ENCODE data around the gene KPNA1. TPM values are rescaled to one million over a fixed set of nuclear protein-coding genes. Genes with fewer than 3 reads are reported as not detected.

KPNA1 gene
- polyA plus RNA-seq, 2 of the 4 experiments (the other 2 are of a cell fraction) = 48.1 to 81.8 TPM

- TF ChIP-seq ZNF302 (CRISPR knock-in tag; IDR thresholded peaks at IDR 0.05) (no peak), RFX5 (IDR thresholded peaks at IDR 0.05) (no peak), HOXB5 (CRISPR knock-in tag; IDR thresholded peaks at IDR 0.05) (no peak), ZFP36 (IDR thresholded peaks at IDR 0.05; ENCODE audit: borderline replicate concordance, partially characterized antibody) (no peak), HOXA7 (CRISPR knock-in tag; IDR thresholded peaks at IDR 0.05) (no peak), HDAC2 (IDR thresholded peaks at IDR 0.05) (no peak), POLR2A (IDR thresholded peaks at IDR 0.05; ENCODE audit: low read length) (no peak), CTCF (IDR thresholded peaks at IDR 0.05) (no peak)
- TF ChIP-seq, protein P1, sequence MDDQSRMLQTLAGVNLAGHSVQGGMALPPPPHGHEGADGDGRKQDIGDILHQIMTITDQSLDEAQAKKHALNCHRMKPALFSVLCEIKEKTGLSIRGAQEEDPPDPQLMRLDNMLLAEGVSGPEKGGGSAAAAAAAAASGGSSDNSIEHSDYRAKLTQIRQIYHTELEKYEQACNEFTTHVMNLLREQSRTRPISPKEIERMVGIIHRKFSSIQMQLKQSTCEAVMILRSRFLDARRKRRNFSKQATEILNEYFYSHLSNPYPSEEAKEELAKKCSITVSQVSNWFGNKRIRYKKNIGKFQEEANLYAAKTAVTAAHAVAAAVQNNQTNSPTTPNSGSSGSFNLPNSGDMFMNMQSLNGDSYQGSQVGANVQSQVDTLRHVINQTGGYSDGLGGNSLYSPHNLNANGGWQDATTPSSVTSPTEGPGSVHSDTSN (IDR thresholded peaks at IDR 0.05) = no peak
Observed at GRCh38 chr3:122396511-122396910, 118.2 kb downstream of the KPNA1 start (continued).

DNA sequence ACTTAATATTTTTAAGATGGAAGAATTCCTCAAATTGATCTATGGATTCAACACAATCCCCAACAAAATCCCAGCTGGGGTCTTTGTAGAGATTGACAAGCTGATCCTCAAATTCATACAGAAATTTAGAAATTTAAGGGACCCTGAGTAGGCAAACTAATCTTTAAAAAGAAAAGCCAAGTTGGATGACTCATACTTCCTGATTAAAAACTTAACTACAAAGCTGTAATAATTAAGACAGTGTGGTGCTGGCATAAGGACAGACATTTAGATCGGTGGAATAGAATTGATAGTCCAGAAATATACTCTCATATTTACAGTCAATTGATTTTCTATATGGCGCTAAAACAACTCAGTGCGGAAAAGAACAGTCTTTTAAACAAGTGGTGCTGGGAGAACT lies 119.2 kb downstream of the KPNA1 start:
- no peak overlapping the region for H3K27ac ChIP-seq
- ATAC-seq (no peak), DNase-seq (ENCODE audit: low read depth in 1 of 2, low spot score in 1 of 2) (no peak), FAIRE-seq (no peak)
- WGBS (ENCODE audit: missing lambda C conversion rate) = 65% methylated on average over 3 of the region's 3 CpGs
- no peaks in the 10 kb centered on the region for H3K9me3 ChIP-seq
- H3K4me1 ChIP-seq = no peaks in the 10 kb centered on the region
- ChIA-PET POLR2A (no interaction called here), CTCF (interaction anchor here (0.7 to 1.3 kb wide), 4 partner anchors 12 to 633 kb away, joined by 3 to 6 read pairs (median 6); partner anchors contain the start of gene FAM162A)
- no peak overlapping the region for H3K4me3 ChIP-seq
- no peak overlapping the region for H3K4me2 ChIP-seq
- TF ChIP-seq CTCF (IDR thresholded peaks at IDR 0.05) = no peak
- TF ChIP-seq CBX8 (IDR thresholded peaks at IDR 0.05) = no peak
- no peak for TF ChIP-seq FOSL2 (IDR thresholded peaks at IDR 0.05)
- peak; percentile 59 for TF ChIP-seq FOSL2 (CRISPR knock-in tag; IDR thresholded peaks at IDR 0.05)
- TF ChIP-seq EP300 (IDR thresholded peaks at IDR 0.05) = no peak
- TF ChIP-seq ESRRA (IDR thresholded peaks at IDR 0.05; ENCODE audit: borderline replicate concordance, low read length) = no peak

DNA sequence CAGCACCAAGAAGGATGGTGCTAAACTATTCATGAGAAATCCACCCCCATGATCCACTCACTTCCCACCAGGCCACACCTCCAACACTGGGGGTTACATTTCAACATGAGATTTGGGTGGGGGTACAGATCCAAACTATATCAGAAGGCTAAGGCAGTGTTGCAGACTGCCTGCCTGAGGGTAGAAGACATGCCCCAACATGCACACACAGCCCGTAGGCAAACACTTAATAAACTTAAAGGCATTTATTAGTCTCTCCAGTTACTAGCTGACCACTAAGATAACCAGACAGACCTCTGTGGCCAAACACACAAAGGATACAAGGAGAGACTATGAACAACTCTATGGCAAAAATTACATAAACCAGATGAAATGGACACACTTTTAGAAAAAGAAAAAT lies 120.6 kb downstream of the KPNA1 start:
- WGBS (ENCODE audit: missing lambda C conversion rate) = 67% methylated on average over 1 of the region's 1 CpG
- ChIA-PET POLR2A (interaction anchor here (1.7 kb wide), 1 partner anchor 10 kb away, joined by 24 read pairs; the partner anchor contains the start of genes FAM162A and MIX23), CTCF (interaction anchor here (0.6 to 2.4 kb wide), 12 partner anchors 10 to 815 kb away, joined by 3 to 26 read pairs (median 4); partner anchors contain the start of genes FAM162A, MIX23 and SEMA5B)
- Histone ChIP-seq H3K4me3 (no peak overlapping the region), H3K27ac (peak overlapping the region in 1 of 2 experiments; percentile 48; a peak in 1 of 6 replicates), H3K4me1 (no peaks in the 10 kb centered on the region), H3K9me3 (no peaks in the 10 kb centered on the region), H3K4me2 (no peak overlapping the region)
- no peak for DNase-seq (ENCODE audit: low read depth in 1 of 2, low spot score in 1 of 2)
- no peak for ATAC-seq
- no peak for FAIRE-seq
- TF ChIP-seq HMGXB4 (CRISPR knock-in tag; IDR thresholded peaks at IDR 0.05; ENCODE audit: borderline replicate concordance) = no peak
- no peak for TF ChIP-seq HOXB13 (CRISPR knock-in tag; IDR thresholded peaks at IDR 0.05; ENCODE audit: low read depth)
- TF ChIP-seq NPAS2 (CRISPR knock-in tag; IDR thresholded peaks at IDR 0.05; ENCODE audit: borderline replicate concordance) = no peak
- no peak for TF ChIP-seq CEBPB (IDR thresholded peaks at IDR 0.05)
- TF ChIP-seq, protein P2, sequence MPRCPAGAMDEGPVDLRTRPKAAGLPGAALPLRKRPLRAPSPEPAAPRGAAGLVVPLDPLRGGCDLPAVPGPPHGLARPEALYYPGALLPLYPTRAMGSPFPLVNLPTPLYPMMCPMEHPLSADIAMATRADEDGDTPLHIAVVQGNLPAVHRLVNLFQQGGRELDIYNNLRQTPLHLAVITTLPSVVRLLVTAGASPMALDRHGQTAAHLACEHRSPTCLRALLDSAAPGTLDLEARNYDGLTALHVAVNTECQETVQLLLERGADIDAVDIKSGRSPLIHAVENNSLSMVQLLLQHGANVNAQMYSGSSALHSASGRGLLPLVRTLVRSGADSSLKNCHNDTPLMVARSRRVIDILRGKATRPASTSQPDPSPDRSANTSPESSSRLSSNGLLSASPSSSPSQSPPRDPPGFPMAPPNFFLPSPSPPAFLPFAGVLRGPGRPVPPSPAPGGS (IDR thresholded peaks at IDR 0.05) = no peak
- TF ChIP-seq MYC (IDR thresholded peaks at IDR 0.05; ENCODE audit: borderline replicate concordance, low read length) = no peak
- TF ChIP-seq EHF (CRISPR knock-in tag; IDR thresholded peaks at IDR 0.05) = no peak
- TF ChIP-seq, protein P3, sequence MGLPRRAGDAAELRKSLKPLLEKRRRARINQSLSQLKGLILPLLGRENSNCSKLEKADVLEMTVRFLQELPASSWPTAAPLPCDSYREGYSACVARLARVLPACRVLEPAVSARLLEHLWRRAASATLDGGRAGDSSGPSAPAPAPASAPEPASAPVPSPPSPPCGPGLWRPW (IDR thresholded peaks at IDR 0.05) = no peak
- TF ChIP-seq SMC3 (IDR thresholded peaks at IDR 0.05) = no peak
- no peak for TF ChIP-seq SREBF2 (IDR thresholded peaks at IDR 0.05)
- TF ChIP-seq, protein P1 (IDR thresholded peaks at IDR 0.05) = no peak
- TF ChIP-seq HOXA7 (CRISPR knock-in tag; IDR thresholded peaks at IDR 0.05) = no peak
- no peak for TF ChIP-seq CBX2 (IDR thresholded peaks at IDR 0.05; ENCODE audit: borderline replicate concordance, low read depth)
- TF ChIP-seq GATA3 (IDR thresholded peaks at IDR 0.05; ENCODE audit: borderline replicate concordance) = no peak
- no peak for TF ChIP-seq ZFP36 (IDR thresholded peaks at IDR 0.05; ENCODE audit: borderline replicate concordance, partially characterized antibody)
- TF ChIP-seq RARB (CRISPR knock-in tag; IDR thresholded peaks at IDR 0.05) = no peak
